Measurements from ENCODE around the gene NFKBIE. TPM values are rescaled to one million over a fixed set of nuclear protein-coding genes. Genes with fewer than 3 reads are reported as not detected.
A peak's percentile ranks its signal among the peaks of the same experiment; 100 is the strongest.
"Not testable (repeated sequence)": the region's sequence is repeated elsewhere in the genome, so short reads cannot be mapped to it uniquely, and the experiment has no call there.

NFKBIE gene
- total RNA-seq, 4 donors from 2014 or later = 7.0 to 10.4 (median 8.5) TPM

DNA sequence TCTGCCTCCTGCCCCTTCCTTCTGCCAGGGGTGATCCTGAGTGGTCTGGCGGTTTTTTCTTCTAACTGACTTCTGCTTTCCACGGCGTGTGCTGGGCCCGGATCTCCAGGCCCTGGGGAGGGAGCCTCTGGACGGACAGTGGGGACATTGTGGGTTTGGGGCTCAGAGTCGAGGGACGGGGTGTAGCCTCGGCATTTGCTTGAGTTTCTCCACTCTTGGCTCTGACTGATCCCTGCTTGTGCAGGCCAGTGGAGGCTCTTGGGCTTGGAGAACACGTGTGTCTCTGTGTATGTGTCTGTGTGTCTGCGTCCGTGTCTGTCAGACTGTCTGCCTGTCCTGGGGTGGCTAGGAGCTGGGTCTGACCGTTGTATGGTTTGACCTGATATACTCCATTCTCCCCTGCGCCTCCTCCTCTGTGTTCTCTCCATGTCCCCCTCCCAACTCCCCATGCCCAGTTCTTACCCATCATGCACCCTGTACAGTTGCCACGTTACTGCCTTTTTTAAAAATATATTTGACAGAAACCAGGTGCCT, 31.7 kb downstream of the NFKBIE start:
- WGBS = 26% methylated on average over 14 of the region's 14 CpGs
- Histone ChIP-seq H3K27me3 (no peaks in the 10 kb centered on the region), H3K9me3 (no peaks in the 10 kb centered on the region), H3K4me1 (peaks cover 86 to 100% (median 96%) of the 10 kb centered on the region in 4 donors), H3K36me3 (peaks cover 10 to 61% (median 38%) of the 10 kb centered on the region in 4 donors), H3K4me3 (no peak overlapping the region), H3K27ac (replicated peaks in 1 of 4) (peak overlapping the region; percentile 95 to 98 (median 96))
- intact Hi-C loops (cut with DNase I) = no loop called here
- TF ChIP-seq EP300 (IDR thresholded peaks at IDR 0.05) (no peak), POLR2A (IDR thresholded peaks at IDR 0.05; ENCODE audit: low read depth) (no peak), POLR2AphosphoS5 (IDR thresholded peaks at IDR 0.05) (no peak)
- TF ChIP-seq, protein P1, sequence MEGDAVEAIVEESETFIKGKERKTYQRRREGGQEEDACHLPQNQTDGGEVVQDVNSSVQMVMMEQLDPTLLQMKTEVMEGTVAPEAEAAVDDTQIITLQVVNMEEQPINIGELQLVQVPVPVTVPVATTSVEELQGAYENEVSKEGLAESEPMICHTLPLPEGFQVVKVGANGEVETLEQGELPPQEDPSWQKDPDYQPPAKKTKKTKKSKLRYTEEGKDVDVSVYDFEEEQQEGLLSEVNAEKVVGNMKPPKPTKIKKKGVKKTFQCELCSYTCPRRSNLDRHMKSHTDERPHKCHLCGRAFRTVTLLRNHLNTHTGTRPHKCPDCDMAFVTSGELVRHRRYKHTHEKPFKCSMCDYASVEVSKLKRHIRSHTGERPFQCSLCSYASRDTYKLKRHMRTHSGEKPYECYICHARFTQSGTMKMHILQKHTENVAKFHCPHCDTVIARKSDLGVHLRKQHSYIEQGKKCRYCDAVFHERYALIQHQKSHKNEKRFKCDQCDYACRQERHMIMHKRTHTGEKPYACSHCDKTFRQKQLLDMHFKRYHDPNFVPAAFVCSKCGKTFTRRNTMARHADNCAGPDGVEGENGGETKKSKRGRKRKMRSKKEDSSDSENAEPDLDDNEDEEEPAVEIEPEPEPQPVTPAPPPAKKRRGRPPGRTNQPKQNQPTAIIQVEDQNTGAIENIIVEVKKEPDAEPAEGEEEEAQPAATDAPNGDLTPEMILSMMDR (IDR thresholded peaks at IDR 0.05) = no peak
- DNase-seq (ENCODE audit: extremely low spot score) = no peak

DNA sequence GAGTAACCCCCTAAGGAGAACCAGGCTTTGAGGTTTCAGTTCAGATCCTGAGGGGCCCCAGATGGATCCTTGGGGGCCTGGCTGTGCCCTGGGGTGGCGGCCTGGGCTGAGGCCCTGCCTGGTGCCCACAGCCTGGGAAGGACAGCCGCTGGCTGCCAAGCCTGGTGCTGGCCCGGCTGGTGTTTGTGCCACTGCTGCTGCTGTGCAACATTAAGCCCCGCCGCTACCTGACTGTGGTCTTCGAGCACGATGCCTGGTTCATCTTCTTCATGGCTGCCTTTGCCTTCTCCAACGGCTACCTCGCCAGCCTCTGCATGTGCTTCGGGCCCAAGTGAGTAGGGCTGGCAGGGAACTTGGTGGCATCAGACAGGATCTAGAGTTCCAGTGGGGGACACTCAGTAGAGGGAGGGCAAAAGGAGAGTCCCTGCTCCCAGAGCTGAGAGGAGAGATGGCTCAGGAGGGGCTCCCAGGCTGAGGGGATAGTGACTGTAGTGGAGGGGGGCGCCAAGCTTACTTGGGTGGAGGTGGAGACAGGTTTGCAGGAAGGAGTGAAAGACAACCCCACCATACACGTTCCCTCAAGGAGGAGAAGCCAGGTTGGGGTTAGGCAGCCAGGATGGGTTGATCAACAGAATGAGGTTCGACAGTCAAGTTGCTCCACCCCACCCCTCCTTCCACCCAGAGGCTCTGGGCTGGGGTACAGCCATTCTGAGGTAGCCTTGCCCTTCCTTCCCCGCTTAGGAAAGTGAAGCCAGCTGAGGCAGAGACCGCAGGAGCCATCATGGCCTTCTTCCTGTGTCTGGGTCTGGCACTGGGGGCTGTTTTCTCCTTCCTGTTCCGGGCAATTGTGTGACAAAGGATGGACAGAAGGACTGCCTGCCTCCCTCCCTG, 32.4 kb downstream of the NFKBIE start:
- no peaks in the 10 kb centered on the region for H3K27me3 ChIP-seq
- no peaks in the 10 kb centered on the region for H3K9me3 ChIP-seq
- 69% methylated on average over 16 of the region's 16 CpGs for WGBS
- peaks cover 87 to 100% (median 96%) of the 10 kb centered on the region in 4 donors for H3K4me1 ChIP-seq
- no peak overlapping the region for H3K4me3 ChIP-seq
- DNase-seq (ENCODE audit: extremely low spot score) = no peak
- intact Hi-C loops (cut with DNase I) = no loop called here
- H3K27ac ChIP-seq (replicated peaks in 1 of 4) = peak overlapping the region; percentile 95 to 98 (median 96)
- peaks cover 10 to 69% (median 38%) of the 10 kb centered on the region in 4 donors for H3K36me3 ChIP-seq
- TF ChIP-seq POLR2A (IDR thresholded peaks at IDR 0.05; ENCODE audit: low read depth) (no peak), POLR2AphosphoS5 (IDR thresholded peaks at IDR 0.05) (no peak)

DNA sequence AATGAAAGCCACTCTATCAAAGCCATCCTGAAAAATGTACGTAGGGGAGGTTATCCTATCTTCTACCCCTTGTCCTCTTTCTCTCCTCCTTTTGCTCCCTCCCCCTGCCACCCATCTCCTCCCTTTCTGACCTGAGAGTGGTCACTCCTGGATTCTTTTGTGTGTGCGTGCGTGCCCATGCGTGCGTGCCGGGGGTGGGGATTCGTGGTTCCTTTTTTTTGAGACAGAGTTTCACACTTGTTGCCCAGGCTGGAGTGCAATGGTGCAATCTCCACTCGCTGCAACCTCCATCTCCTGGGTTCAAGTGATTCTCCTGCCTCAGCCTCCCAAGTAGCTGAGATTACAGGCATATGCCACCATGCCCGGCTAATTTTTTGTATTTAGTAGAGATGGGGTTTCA, 33.9 kb downstream of the NFKBIE start:
- H3K9me3 ChIP-seq; H3K4me3 ChIP-seq; H3K27me3 ChIP-seq; DNase-seq (ENCODE audit: extremely low spot score); intact Hi-C loops (cut with DNase I): not testable (repeated sequence)
- H3K4me1 ChIP-seq = peaks cover 92 to 100% (median 100%) of the 10 kb centered on the region in 4 donors
- H3K36me3 ChIP-seq = peaks cover 10 to 69% (median 38%) of the 10 kb centered on the region in 4 donors
- H3K27ac ChIP-seq (replicated peaks in 1 of 4) = peak overlapping the region; percentile 95 to 98 (median 96)
- WGBS = 63% methylated on average over 9 of the region's 9 CpGs

DNA sequence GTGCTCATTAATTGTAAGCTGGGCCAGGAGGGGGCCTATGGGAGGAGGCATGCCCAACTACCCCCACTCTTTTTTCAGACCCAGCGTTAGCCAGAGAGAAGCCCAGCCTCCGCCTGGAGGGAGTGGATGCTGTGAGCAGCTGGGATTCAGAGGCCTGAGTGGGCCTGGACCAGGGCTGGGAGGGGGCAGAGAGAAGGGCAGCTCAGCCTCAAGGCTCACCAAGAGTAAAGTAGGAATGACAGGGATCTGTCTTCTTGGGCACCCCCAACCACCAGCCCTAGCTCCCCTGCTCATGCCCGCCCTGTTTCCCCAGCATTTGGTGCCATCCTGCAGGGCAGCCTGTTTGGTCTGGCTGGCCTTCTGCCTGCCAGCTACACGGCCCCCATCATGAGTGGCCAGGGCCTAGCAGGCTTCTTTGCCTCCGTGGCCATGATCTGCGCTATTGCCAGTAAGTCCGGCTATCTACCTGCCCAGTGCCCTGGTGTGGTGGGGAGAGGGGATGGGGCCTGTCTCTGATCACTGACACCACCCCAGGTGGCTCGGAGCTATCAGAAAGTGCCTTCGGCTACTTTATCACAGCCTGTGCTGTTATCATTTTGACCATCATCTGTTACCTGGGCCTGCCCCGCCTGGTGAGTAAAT, 35.2 kb downstream of the NFKBIE start:
- H3K36me3 ChIP-seq = peaks cover 10 to 58% (median 38%) of the 10 kb centered on the region in 4 donors
- H3K27me3 ChIP-seq = no peaks in the 10 kb centered on the region
- peaks cover 95 to 100% (median 100%) of the 10 kb centered on the region in 4 donors for H3K4me1 ChIP-seq
- TF ChIP-seq POLR2A (IDR thresholded peaks at IDR 0.05; ENCODE audit: low read depth) = no peak
- TF ChIP-seq POLR2AphosphoS5 (IDR thresholded peaks at IDR 0.05) = no peak
- TF ChIP-seq, protein P1 (IDR thresholded peaks at IDR 0.05) = no peak
- no peak for TF ChIP-seq EP300 (IDR thresholded peaks at IDR 0.05)
- no peak overlapping the region for H3K4me3 ChIP-seq
- WGBS = 92% methylated on average over 3 of the region's 10 CpGs
- intact Hi-C loops (cut with DNase I) = no loop called here
- peak overlapping the region; percentile 95 to 98 (median 96) for H3K27ac ChIP-seq (replicated peaks in 1 of 4)
- no peak for DNase-seq (ENCODE audit: extremely low spot score)
- H3K9me3 ChIP-seq = no peaks in the 10 kb centered on the region

DNA sequence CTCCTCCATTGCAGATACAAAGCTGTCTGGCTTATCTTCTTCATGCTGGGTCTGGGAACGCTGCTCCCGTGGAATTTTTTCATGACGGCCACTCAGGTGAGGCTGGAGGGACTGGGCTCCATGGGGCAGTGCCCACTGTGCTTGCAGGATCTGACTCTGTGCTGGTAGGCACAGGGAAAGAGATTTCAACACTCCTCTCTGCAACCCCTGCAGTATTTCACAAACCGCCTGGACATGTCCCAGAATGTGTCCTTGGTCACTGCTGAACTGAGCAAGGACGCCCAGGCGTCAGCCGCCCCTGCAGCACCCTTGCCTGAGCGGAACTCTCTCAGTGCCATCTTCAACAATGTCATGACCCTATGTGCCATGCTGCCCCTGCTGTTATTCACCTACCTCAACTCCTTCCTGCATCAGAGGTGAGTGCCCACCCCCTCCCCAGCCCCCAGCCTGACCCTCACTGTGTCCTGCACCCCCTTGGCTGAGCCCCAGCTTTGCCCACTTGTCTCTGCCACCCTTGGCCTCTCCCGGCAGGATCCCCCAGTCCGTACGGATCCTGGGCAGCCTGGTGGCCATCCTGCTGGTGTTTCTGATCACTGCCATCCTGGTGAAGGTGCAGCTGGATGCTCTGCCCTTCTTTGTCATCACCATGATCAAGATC, 35.8 kb downstream of the NFKBIE start:
- no peak for DNase-seq (ENCODE audit: extremely low spot score)
- peaks cover 95 to 100% (median 100%) of the 10 kb centered on the region in 4 donors for H3K4me1 ChIP-seq
- no peaks in the 10 kb centered on the region for H3K27me3 ChIP-seq
- H3K9me3 ChIP-seq = no peaks in the 10 kb centered on the region
- H3K36me3 ChIP-seq = peaks cover 10 to 55% (median 38%) of the 10 kb centered on the region in 4 donors
- peak overlapping the region; percentile 95 to 98 (median 96) for H3K27ac ChIP-seq (replicated peaks in 1 of 4)
- intact Hi-C loops (cut with DNase I) = no loop called here
- no peak overlapping the region for H3K4me3 ChIP-seq
- TF ChIP-seq, protein P1 (IDR thresholded peaks at IDR 0.05) = no peak
- WGBS = 75% methylated on average over 5 of the region's 11 CpGs

Data from esophagus muscularis mucosa (tissue), 4 donors.